ENCODE measurements around the gene NEK1.

Gene NEK1

GRCh38 chr4:169611991-169612870 is at the start of gene NEK1:
TSS of gene NEK1 (minus strand) at chr4:169612583. CDS start at chr4:169602630, 9,953 bp downstream.
- in situ Hi-C loops (cut with MboI; ENCODE audit: low sequenced_read_pairs), result no loop called here

GRCh38 chr4:169661761-169662160 is 49.4 kb upstream of the NEK1 start:
- in situ Hi-C loops (cut with MboI; ENCODE audit: low sequenced_read_pairs), result no loop called here

GRCh38 chr4:169660929-169661328 is 48.5 kb upstream of the NEK1 start:
- in situ Hi-C loops (cut with MboI; ENCODE audit: low sequenced_read_pairs), result no loop called here

- in situ Hi-C loops (cut with MboI; ENCODE audit: low sequenced_read_pairs), result no loop called here
These were observed 47.6 kb upstream of the NEK1 start for GRCh38 chr4:169659716-169660670.

- in situ Hi-C loops (cut with MboI; ENCODE audit: low sequenced_read_pairs), result no loop called here
These were observed 46.8 kb upstream of the NEK1 start for GRCh38 chr4:169658975-169659715.

- in situ Hi-C loops (cut with MboI; ENCODE audit: low sequenced_read_pairs), result no loop called here
These were observed 45.8 kb upstream of the NEK1 start for GRCh38 chr4:169658196-169658595.

GRCh38 chr4:169657470-169658107 is 45.2 kb upstream of the NEK1 start:
- in situ Hi-C loops (cut with MboI; ENCODE audit: low sequenced_read_pairs), result no loop called here

- in situ Hi-C loops (cut with MboI; ENCODE audit: low sequenced_read_pairs), result no loop called here
These were observed 43.0 kb upstream of the NEK1 start for GRCh38 chr4:169655401-169655800.

- in situ Hi-C loops (cut with MboI; ENCODE audit: low sequenced_read_pairs), result no loop called here
These were observed 40.2 kb upstream of the NEK1 start for GRCh38 chr4:169652535-169652934.

- in situ Hi-C loops (cut with MboI; ENCODE audit: low sequenced_read_pairs), result no loop called here
These were observed 38.0 kb upstream of the NEK1 start for GRCh38 chr4:169650227-169650936.

- in situ Hi-C loops (cut with MboI; ENCODE audit: low sequenced_read_pairs), result no loop called here
These were observed 37.3 kb upstream of the NEK1 start for GRCh38 chr4:169649545-169650226.

GRCh38 chr4:169645627-169646026 is 33.2 kb upstream of the NEK1 start:
- in situ Hi-C loops (cut with MboI; ENCODE audit: low sequenced_read_pairs), result no loop called here

- in situ Hi-C loops (cut with MboI; ENCODE audit: low sequenced_read_pairs), result no loop called here
These were observed 32.4 kb upstream of the NEK1 start for GRCh38 chr4:169644802-169645201.

GRCh38 chr4:169640261-169640870 is 28.0 kb upstream of the NEK1 start:
- in situ Hi-C loops (cut with MboI; ENCODE audit: low sequenced_read_pairs), result no loop called here

- in situ Hi-C loops (cut with MboI; ENCODE audit: low sequenced_read_pairs), result no loop called here
These were observed 22.6 kb upstream of the NEK1 start for GRCh38 chr4:169634975-169635374.

GRCh38 chr4:169632896-169633295 is 20.5 kb upstream of the NEK1 start:
- in situ Hi-C loops (cut with MboI; ENCODE audit: low sequenced_read_pairs), result no loop called here

- in situ Hi-C loops (cut with MboI; ENCODE audit: low sequenced_read_pairs), result no loop called here
These were observed 17.7 kb upstream of the NEK1 start for GRCh38 chr4:169630069-169630468.

GRCh38 chr4:169628579-169628978 is 16.2 kb upstream of the NEK1 start:
- in situ Hi-C loops (cut with MboI; ENCODE audit: low sequenced_read_pairs), result no loop called here

- in situ Hi-C loops (cut with MboI; ENCODE audit: low sequenced_read_pairs), result no loop called here
These were observed 14.9 kb upstream of the NEK1 start for GRCh38 chr4:169627307-169627706.

Measured in HL-60/S4 treated with phorbol 12-myristate 13-acetate at 8.2 ng/mL for 4 days and 3 days (cell line).